GM18519 (cell line): Measurements from ENCODE around the gene PGBD5.

ENCODE experiments used
- ATAC-seq: cut with Tn5 transposase; IDR thresholded peaks from one replicate; pipeline ENCODE4 v1.9.1; 2021; ENCODE audit warnings: mild to moderate bottlenecking, moderate library complexity; ENCODE audit not compliant: unreplicated experiment, low FRiP score

The PGBD5 gene

DNA sequence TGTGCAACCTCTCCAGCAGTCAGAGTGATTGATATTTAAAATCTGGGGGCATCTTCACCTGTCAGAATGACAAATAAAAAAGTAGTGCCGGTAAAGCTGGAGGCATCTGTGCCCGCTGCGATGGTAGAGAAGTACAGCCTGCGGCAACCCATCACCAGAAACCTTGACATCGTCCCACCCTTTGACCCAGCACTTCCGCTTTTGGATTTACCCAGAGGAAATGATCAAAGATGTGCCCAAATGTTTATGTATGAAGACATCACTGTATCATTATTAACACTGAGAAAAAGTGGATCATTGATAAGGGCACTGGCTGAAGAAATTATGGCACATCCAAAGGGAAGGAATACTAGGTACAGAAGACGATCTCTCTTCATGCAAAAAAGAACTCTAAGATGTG is 96.0 kb downstream of the PGBD5 start:
- no peak for ATAC-seq

- no peak for ATAC-seq
Observed at GRCh38 chr1:230328342-230329015, 97.7 kb downstream of the PGBD5 start.

GRCh38 chr1:230327892-230328284 is 98.2 kb downstream of the PGBD5 start:
- no peak for ATAC-seq

- no peak for ATAC-seq
Observed at GRCh38 chr1:230326971-230327891, 98.9 kb downstream of the PGBD5 start.

- no peak for ATAC-seq
Observed at GRCh38 chr1:230323686-230324085, 102.4 kb downstream of the PGBD5 start.

GRCh38 chr1:230322967-230323547 is 103.1 kb downstream of the PGBD5 start:
- ATAC-seq = no peak

DNA sequence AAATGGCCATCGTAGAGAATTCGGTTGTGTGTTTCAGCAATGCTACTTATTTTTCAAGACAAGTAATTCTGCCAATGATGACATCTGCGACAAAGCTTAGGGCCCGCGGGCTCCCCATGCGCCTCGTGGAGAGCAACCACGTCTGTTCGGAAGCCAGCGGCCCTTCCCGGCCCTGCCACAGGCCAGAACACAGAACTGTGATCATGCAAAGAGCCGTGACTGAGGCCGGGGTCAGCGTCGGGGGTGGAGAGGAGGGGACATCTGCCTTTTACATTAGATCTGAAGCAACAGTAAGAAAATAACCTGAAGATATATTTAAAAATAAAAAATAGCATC is 103.7 kb downstream of the PGBD5 start:
- ATAC-seq = no peak

DNA sequence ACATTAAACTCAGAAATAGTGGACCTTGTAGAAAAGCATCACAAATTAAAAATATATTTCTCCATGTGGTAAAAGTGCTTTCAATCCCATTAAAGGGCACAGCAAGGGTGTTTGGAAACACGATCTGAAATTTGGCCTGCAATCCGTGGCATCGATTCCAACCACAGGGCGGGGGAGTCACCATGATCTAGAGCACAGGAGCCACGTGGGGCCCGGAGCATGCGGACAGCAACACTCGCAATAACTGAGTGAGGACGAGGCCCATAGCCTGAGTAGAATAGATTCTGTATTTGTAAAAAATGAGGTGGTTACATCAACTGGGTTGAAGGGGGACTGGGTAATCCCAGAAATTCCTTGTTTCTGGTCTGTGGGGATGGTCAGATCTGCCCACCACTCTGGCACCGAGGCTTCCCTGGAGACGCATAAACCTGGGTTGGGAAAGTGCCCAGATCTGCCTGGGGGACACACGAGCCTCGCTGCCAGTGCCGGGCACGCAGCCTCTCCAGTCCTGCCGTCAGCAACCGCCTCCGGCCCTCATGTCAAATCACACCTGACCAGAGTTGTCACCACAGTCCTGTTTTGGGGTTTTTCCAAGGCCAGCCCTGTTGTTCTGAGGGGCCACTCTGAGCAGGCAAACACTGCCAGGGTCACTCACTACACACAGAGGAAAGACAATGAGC is 104.3 kb downstream of the PGBD5 start:
- ATAC-seq = no peak

DNA sequence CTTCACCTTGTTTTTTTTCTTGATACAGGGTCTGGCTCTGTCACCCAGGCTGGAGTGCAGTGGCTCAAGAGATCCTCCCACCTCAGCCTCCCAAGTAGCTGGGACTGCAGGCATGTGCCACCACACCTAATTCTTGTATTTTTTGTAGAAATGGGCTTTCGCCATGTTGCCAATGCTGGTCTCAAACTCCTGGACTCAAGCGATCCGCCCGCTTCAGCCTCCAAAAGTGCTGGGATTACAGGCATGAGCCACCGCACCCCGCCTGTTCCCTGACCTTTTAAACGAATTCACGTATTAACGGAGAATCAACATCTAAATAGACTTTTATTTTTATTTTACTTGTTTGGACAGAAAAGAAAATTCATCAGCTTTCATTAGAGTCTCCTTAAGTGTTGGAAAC is 104.8 kb downstream of the PGBD5 start:
- ATAC-seq = no peak

DNA sequence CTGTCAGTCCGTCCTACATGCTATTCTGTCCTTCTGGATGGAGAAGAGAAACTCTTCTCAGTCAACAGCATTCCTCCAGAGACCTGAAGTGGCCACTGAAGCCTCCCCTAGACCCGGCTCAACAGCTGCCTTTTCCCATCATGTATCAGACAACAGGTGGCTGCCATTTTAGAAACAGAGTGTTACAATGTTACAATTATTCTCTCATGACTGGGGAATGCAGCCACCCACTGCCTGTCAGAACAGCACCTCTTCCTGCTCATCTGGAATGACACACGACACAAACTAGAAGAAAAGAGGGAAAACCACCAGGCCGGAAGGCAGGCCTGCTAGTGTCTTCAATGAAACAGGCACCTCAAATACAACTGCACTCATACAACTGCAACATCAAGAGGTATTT is 105.3 kb downstream of the PGBD5 start:
- ATAC-seq = no peak

DNA sequence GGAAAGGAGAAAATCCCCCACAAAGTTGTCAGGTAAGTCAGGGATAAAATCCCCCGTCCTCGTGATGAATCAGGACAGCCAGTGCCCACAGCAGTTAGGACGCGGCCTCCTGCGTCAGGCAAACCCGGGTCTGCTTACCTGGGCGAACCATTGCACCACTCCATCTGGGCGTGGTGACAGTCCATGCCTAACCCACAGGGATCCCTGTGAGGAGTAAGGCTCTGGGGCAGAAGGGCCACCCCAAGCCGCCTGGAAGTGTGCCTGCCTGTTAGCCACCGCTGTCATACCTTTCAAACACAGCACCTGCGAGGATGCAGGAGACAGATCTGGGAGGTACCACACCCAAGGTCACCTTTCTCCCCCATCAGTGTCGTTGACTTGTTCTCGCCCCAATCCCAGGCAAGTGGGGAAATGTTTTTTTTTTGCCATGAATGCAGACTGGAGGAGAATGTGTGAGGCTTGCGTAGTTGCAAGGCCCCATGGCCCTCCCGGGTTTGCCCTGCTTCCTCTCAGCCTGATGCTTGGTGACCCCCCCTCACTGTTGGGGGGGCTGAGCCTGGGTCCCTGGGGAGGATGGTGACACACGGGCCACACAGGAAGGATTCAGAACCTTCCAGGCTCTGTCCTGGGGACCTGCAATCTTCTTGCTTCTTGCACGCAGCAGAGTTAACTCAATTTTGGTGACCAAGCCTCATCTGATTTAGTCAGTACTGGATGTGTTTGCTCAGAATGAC is 107.0 kb downstream of the PGBD5 start:
- ATAC-seq = no peak

DNA sequence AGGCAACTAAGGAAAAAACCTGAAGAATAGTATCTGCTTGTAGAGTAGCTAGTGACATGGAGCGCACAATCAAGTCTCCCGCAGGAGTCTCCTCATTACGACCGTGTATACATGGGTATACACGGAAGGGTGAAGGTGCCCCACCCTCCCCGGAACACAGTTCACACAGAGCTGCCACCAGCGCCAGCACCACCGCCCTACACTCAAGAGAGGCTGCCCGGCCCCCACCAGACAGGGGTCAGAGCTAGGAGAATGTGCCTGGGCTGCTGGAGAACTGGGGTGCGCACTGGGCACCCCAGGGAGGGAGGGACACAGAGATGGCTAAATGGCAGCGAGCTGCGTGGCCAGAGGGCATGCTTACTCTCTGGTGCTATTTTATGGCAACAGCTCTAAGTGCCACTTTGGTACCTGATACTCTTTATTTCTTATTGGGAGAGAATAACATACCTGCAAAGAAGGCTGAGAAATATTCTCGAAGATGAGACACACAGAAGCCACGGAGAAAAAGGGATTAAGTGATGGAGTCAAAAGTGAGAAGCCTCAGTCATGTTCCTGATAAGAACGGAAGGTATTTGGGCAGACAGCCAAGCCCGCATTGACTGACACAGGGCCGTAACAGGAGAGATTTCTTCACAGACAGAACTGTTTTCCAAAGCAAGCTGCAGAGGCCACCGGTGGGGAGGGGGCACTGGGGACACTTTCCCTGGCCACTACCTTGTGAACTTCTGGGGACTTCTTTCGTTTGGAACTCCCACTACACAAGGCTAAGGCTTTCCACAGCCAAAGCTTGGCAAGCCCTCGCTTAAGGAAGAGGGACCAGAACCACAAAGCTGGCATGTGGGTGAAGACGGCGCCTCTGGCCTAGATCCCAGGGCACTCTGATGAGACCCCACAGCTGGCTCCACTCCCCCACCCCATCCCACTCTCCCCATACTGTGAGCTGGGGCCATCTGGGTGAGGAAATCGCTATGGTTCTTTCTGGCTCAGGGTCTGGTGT is 108.0 kb downstream of the PGBD5 start:
- ATAC-seq = no peak

DNA sequence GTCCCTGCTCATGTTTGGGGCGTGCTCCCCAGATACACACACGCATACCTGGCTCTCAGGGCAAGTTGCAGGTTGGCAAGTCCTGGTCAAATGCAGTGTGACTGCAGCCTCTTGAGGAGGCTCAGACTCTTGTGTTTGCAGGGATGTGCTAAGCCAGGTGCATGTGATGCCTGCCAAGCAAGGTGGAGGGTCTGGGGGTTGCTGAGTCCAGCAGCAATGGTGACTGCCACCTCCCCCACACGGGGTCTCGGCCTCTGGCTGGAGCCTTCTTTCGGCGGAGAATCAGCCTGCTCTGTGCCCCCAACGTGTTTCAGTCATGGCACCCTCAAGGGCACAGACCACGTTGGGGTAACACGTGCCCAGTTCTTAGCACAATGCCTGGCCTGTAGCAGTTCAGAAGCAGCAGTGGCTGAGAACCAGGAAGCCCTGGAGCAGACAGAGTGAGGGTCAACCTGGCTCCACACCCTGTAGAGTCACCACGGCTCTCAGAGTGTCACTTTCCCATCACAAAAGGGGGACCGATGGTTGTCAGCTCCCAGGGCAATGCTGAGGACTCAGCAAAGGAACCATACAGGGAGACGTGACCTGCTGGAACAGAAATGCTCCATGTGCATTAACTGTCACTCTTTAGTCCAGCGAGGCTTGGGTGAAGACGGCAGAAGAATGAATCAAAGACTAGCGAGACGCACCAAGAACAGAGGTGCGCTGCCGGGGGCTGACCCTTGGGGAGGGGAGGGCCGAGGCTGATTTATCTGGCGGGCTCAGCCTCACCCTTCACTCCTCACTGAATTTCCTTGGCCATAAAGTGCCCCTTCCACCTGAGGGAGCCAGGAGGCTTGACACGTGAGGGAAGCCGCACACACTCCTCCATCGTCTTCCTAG is 109.0 kb downstream of the PGBD5 start:
- no peak for ATAC-seq

DNA sequence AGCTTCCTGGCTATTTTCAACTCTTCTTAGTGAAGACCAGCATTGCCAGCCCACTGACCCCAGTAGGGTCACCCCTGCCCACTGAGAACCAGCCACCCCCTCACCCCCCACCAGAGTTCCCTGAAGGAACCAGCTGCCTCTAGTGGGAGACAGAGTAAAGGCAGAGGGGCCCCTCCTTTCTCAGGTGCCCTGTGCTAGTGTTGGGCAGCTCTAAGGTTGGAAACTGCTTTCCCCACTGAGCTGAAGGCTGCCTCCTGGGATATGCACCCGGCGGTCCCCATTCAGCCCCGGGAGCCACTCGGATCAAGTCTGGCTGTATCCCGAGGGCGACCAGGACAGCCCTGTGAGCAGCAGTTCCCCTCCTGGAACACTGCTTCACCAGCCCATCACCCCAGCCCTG is 111.0 kb downstream of the PGBD5 start:
- no peak for ATAC-seq

DNA sequence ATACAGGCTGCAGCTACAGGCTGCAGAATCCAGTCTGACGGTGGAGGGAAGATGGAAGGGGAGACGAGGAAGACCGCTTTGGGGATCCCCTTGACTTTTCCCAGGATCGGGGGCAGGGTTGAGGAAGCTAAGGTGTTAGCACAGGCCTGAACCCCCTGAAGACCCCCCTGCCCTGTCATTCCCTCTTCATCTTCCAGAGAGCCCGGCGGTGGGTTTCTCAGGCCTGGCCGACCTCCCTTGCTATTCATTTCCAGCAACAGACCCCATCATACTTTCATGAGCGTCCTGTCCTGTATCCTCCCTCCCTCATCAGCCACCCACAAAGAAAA is 112.0 kb downstream of the PGBD5 start:
- ATAC-seq = no peak

GRCh38 chr1:230313453-230314141 is 112.5 kb downstream of the PGBD5 start:
- no peak for ATAC-seq

GRCh38 chr1:230312676-230313075 is 113.5 kb downstream of the PGBD5 start:
- ATAC-seq = no peak
